HEK293 (cell line): ENCODE measurements around the gene EBI3.
A peak's percentile ranks its signal among the peaks of the same experiment; 100 is the strongest.

Experiments used
- CTCF ChIA-PET: fragments of 350-600 bp; formaldehyde crosslinking; extraction: SDS; loops from one replicate; lab custom pipeline; 2021; ENCODE audit warnings: antibody characterized with exemption; lab: Yijun Ruan, JAX
- POLR2A ChIA-PET: fragments of 300-600 bp; formaldehyde crosslinking; extraction: SDS; loops from one replicate; lab custom pipeline; 2020; ENCODE audit warnings: antibody characterized with exemption, inconsistent platforms; lab: Yijun Ruan, JAX
- H3K27ac ChIP-seq: fragments of 200-500 bp; sonication (Bioruptor generic); 2 replicates; pipeline ENCODE4 v1.5.1; 2014; ENCODE audit warnings: low read depth, low read length, control low read depth, inconsistent platforms; ENCODE audit errors: extremely low read depth
- H3K36me3 ChIP-seq, 2 experiments: fragments of 200-500 bp in 1 of 2; sonication (Bioruptor generic) in 1 of 2; 1 replicate in 1 of 2; 2 replicates in 1 of 2; pipeline ENCODE4 v1.5.1; 2014 to 2017; ENCODE audit warnings: inconsistent platforms in 2 of 2, low read length in 2 of 2; ENCODE audit not compliant: control insufficient read depth in 2 of 2, insufficient read depth in 1 of 2
- H3K4me1 ChIP-seq: fragments of 200-500 bp; sonication (Bioruptor generic); 2 replicates; pipeline ENCODE4 v1.5.1; 2014; ENCODE audit warnings: mild to moderate bottlenecking, low read length, inconsistent platforms; ENCODE audit not compliant: control insufficient read depth, insufficient read depth
- H3K4me3 ChIP-seq: 2 replicates; pipeline ENCODE4 v1.5.1; 2011; ENCODE audit warnings: low read depth, mild to moderate bottlenecking, control low read depth, low read length, moderate library complexity
- H3K9me3 ChIP-seq: fragments of 200-500 bp; sonication (Bioruptor generic); 2 replicates; pipeline ENCODE4 v1.5.1; 2014; ENCODE audit warnings: low read depth, low read length, inconsistent platforms; ENCODE audit not compliant: control insufficient read depth, insufficient read depth
- CTCF ChIP-seq: fragments of 450-650 bp; formaldehyde crosslinking; IDR thresholded peaks from 2 replicates; pipeline ENCODE4 v1.5.1; 2016; ENCODE audit warnings: missing biosample characterization, missing genetic modification characterization
- HOXD13 ChIP-seq: sonication (generic); formaldehyde crosslinking; IDR thresholded peaks from 2 replicates; pipeline ENCODE4 v1.8.0; 2022; ENCODE audit warnings: missing genetic modification reagents, borderline replicate concordance
- KLF9 ChIP-seq: fragments of 450-650 bp; formaldehyde crosslinking; IDR thresholded peaks from 2 replicates; pipeline ENCODE4 v1.5.1; 2016; ENCODE audit warnings: missing biosample characterization, missing genetic modification characterization, low read depth
- PRDM10 ChIP-seq: fragments of 450-650 bp; formaldehyde crosslinking; IDR thresholded peaks from 2 replicates; pipeline ENCODE4 v1.5.1; 2016; ENCODE audit warnings: missing biosample characterization, missing genetic modification characterization
- REPIN1 ChIP-seq: fragments of 450-650 bp; formaldehyde crosslinking; IDR thresholded peaks from 2 replicates; pipeline ENCODE4 v1.5.1; 2017; ENCODE audit warnings: missing biosample characterization, missing genetic modification characterization, low read depth
- SCRT1 ChIP-seq: fragments of 450-650 bp; formaldehyde crosslinking; IDR thresholded peaks from 2 replicates; pipeline ENCODE4 v1.5.1; 2016; ENCODE audit warnings: missing biosample characterization, missing genetic modification characterization, borderline replicate concordance
- SP2 ChIP-seq: fragments of 450-650 bp; formaldehyde crosslinking; IDR thresholded peaks from 2 replicates; pipeline ENCODE4 v1.5.1; 2016; ENCODE audit warnings: missing biosample characterization, missing genetic modification characterization
- ZBTB8A ChIP-seq: fragments of 450-650 bp; formaldehyde crosslinking; IDR thresholded peaks from 2 replicates; pipeline ENCODE4 v1.5.1; 2016; ENCODE audit warnings: missing biosample characterization, missing genetic modification characterization
- ZFP37 ChIP-seq: fragments of 450-650 bp; formaldehyde crosslinking; IDR thresholded peaks from 2 replicates; pipeline ENCODE4 v1.5.1; 2016; ENCODE audit warnings: missing biosample characterization, missing genetic modification characterization
- ZNF132 ChIP-seq: fragments of 450-650 bp; formaldehyde crosslinking; IDR thresholded peaks from 2 replicates; pipeline ENCODE4 v1.5.1; 2017; ENCODE audit warnings: missing biosample characterization, missing genetic modification characterization, borderline replicate concordance
- ZNF155 ChIP-seq: fragments of 450-650 bp; formaldehyde crosslinking; IDR thresholded peaks from 2 replicates; pipeline ENCODE4 v1.5.1; 2016; ENCODE audit warnings: missing biosample characterization, missing genetic modification characterization
- ZNF24 ChIP-seq: fragments of 450-650 bp; formaldehyde crosslinking; IDR thresholded peaks from 2 replicates; pipeline ENCODE4 v1.5.1; 2016; ENCODE audit warnings: missing biosample characterization, missing genetic modification characterization
- ZNF324 ChIP-seq: fragments of 450-650 bp; formaldehyde crosslinking; IDR thresholded peaks from 2 replicates; pipeline ENCODE4 v1.5.1; 2016; ENCODE audit warnings: missing biosample characterization, missing genetic modification characterization
- ZNF341 ChIP-seq: fragments of 450-650 bp; formaldehyde crosslinking; IDR thresholded peaks from 2 replicates; pipeline ENCODE4; 2016; ENCODE audit warnings: low read depth, missing biosample characterization, missing genetic modification characterization
- ZNF398 ChIP-seq: fragments of 450-650 bp; formaldehyde crosslinking; IDR thresholded peaks from 2 replicates; pipeline ENCODE4 v1.5.1; 2017; ENCODE audit warnings: missing biosample characterization, missing genetic modification characterization
- ZNF449 ChIP-seq: fragments of 450-650 bp; formaldehyde crosslinking; IDR thresholded peaks from 2 replicates; pipeline ENCODE4 v1.5.1; 2017; ENCODE audit warnings: missing biosample characterization, mild to moderate bottlenecking, missing genetic modification characterization, moderate library complexity
- ZNF473 ChIP-seq: fragments of 450-650 bp; formaldehyde crosslinking; IDR thresholded peaks from 2 replicates; pipeline ENCODE4 v1.5.1; 2017; ENCODE audit warnings: missing biosample characterization, missing genetic modification characterization
- ZNF580 ChIP-seq: fragments of 450-650 bp; formaldehyde crosslinking; IDR thresholded peaks from 2 replicates; pipeline ENCODE4 v1.5.1; 2016; ENCODE audit warnings: missing biosample characterization, missing genetic modification characterization
- ZNF654 ChIP-seq: fragments of 450-650 bp; formaldehyde crosslinking; IDR thresholded peaks from 2 replicates; pipeline ENCODE4 v1.5.1; 2016; ENCODE audit warnings: low read depth, missing biosample characterization, missing genetic modification characterization
- ZNF670 ChIP-seq: fragments of 450-650 bp; formaldehyde crosslinking; IDR thresholded peaks from 2 replicates; pipeline ENCODE4 v1.5.1; 2016; ENCODE audit warnings: missing biosample characterization, missing genetic modification characterization, low read depth
- ZNF707 ChIP-seq: fragments of 450-650 bp; formaldehyde crosslinking; IDR thresholded peaks from 2 replicates; pipeline ENCODE4 v1.5.1; 2016; ENCODE audit warnings: missing biosample characterization, missing genetic modification characterization
- ZNF747 ChIP-seq: fragments of 450-650 bp; formaldehyde crosslinking; IDR thresholded peaks from 2 replicates; pipeline ENCODE4 v1.5.1; 2016; ENCODE audit warnings: missing biosample characterization, missing genetic modification characterization

The EBI3 gene

GRCh38 chr19:4196587-4197148 is 32.7 kb upstream of the EBI3 start (continued):
- TF ChIP-seq CTCF (tag by site-specific recombination) (no peak), HOXD13 (CRISPR knock-in tag) (no peak), REPIN1 (tag by site-specific recombination) (no peak), SCRT1 (tag by site-specific recombination) (no peak), ZNF670 (tag by site-specific recombination) (no peak), ZNF324 (no peak), PRDM10 (tag by site-specific recombination) (no peak), SP2 (tag by site-specific recombination) (no peak), ZNF24 (tag by site-specific recombination) (no peak)

GRCh38 chr19:4197228-4197624 is 32.1 kb upstream of the EBI3 start:
- no peaks in the 10 kb centered on the region for H3K4me1 ChIP-seq
- no peak overlapping the region for H3K27ac ChIP-seq
- no peak overlapping the region for H3K4me3 ChIP-seq
- no peaks in the 10 kb centered on the region for H3K9me3 ChIP-seq
- ChIA-PET POLR2A (no interaction called here), CTCF (interaction anchor here (0.6 to 0.9 kb wide), 2 partner anchors 7 to 1121 kb away, joined by 3 read pairs; no protein-coding TSS in a partner anchor)
- TF ChIP-seq ZNF580 (tag by site-specific recombination): peak; percentile 95; the same call in 1 of the 2 replicates
- peak; percentile 33; the same call in 1 of the 2 replicates for TF ChIP-seq ZNF707 (tag by site-specific recombination)
- TF ChIP-seq ZNF132 (tag by site-specific recombination): no peak
- H3K36me3 ChIP-seq: no peaks in the 10 kb centered on the region

GRCh38 chr19:4197625-4198466 is 31.5 kb upstream of the EBI3 start:
- Histone ChIP-seq H3K27ac (no peak overlapping the region), H3K36me3 (no peaks in the 10 kb centered on the region), H3K4me1 (no peaks in the 10 kb centered on the region), H3K4me3 (no peak overlapping the region), H3K9me3 (no peaks in the 10 kb centered on the region)
- CTCF ChIA-PET: interaction anchor here (1.0 kb wide), 1 partner anchor 12 kb away, joined by 3 read pairs; no protein-coding TSS in a partner anchor
- POLR2A ChIA-PET: no interaction called here
- TF ChIP-seq ZNF654 (tag by site-specific recombination) (no peak), ZNF747 (no peak), ZBTB8A (tag by site-specific recombination) (peak; percentile 58), ZFP37 (tag by site-specific recombination) (no peak), ZNF449 (no peak), ZNF473 (tag by site-specific recombination) (no peak), ZNF24 (tag by site-specific recombination) (peak; percentile 100), ZNF398 (tag by site-specific recombination) (no peak), ZNF155 (no peak; the same call in 1 of the 2 replicates), SP2 (tag by site-specific recombination) (0 out of 2 replicates have a peak, but pooled peaks have one; percentile 14), REPIN1 (tag by site-specific recombination) (no peak), ZNF341 (no peak), KLF9 (0 out of 2 replicates have a peak, but pooled peaks have one; percentile 15)
